MV-4-11 (cell line): Measurements from ENCODE around the gene MEX3B.

Source experiments
- DNase-seq: peaks from one replicate; lab custom pipeline; 2025; lab: John Stamatoyannopoulos, UW

MEX3B gene

DNA sequence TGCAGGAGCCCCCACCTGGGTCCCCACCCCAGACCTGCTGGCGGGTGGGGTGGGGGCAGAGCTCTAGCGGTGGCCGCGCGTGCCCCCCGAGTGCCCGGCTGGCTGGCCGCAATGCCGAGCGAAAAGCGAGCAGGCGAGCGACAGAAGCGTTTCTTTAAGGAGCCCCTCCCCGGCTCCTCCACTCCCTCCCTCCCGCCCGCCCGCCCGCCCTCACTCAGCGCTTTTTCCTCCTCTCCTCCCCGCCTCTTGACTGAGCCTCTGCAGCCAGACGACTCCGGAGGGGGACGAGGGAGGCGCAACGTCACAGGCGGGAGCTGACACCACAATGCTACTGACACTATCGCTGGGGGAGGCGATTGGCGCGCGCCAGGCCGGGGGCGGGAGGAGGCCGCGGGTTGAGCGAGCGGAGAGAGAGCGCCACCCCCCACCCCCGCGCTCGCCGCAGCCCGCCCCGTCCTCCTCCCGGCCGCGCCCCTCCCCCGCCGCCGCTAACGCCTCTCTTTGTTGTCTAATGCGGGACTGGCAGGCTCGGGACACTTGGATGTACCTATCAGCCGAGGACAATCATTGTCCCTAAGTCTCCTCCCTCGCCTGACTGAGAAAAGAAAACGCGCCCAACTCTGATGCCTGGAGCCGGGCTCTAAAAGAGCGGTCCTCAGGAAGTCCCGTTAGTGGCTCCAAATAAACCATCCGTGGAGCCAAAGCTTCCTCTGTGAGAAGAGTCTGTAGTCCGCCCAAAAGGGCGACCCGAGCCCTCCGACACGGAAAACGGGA is at the start of gene MEX3B:
TSS of gene MEX3B (minus strand) at position 127 of the 774 bp plus-strand sequence. CDS start 313 bp downstream, outside the sequence.
- peak; percentile 92 for DNase-seq

DNA sequence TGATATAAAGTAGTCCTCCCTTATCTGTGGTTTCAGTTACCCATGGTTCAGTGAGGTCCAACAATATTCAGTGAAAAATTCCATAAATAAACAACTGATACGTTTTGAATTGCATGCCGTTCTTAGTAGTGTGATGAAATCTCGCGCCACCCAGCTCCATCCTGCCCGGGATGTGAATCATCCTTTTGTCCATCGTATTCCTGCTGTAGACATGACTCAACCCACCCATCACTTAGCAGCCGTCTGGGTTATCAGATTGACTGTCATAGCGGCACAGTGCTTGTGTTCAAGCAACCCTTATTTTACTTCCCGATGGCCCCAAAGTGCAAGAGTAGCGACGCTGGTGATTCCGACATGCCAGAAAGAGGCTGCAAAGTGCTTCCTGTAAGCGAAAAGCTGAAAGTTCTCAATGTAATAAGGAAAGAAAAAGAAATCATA is 48.0 kb upstream of the MEX3B start:
- peak; percentile 45 for DNase-seq

DNA sequence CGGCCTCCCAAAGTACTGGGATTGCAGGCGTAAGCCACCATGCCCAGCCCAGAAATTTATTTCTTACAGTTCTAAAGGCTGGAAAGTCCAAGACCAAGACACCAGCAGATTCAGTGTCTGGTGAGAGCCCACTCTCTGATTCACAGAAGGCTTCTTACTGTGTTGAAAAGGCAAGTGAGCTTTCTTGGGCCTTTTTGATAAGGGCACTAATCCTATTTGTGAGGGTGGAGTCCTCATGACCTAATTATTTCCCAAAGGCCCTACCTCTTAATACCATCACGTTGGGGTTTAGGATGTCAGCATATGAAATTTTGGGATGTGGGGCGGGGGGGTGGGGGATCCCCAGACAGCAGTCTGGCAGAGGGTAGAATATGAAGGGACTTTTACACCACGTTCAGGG is 47.5 kb upstream of the MEX3B start:
- DNase-seq, result no peak

- no peak for DNase-seq
Measured at GRCh38 chr15:82091636-82092140, 45.9 kb upstream of the MEX3B start.

DNA sequence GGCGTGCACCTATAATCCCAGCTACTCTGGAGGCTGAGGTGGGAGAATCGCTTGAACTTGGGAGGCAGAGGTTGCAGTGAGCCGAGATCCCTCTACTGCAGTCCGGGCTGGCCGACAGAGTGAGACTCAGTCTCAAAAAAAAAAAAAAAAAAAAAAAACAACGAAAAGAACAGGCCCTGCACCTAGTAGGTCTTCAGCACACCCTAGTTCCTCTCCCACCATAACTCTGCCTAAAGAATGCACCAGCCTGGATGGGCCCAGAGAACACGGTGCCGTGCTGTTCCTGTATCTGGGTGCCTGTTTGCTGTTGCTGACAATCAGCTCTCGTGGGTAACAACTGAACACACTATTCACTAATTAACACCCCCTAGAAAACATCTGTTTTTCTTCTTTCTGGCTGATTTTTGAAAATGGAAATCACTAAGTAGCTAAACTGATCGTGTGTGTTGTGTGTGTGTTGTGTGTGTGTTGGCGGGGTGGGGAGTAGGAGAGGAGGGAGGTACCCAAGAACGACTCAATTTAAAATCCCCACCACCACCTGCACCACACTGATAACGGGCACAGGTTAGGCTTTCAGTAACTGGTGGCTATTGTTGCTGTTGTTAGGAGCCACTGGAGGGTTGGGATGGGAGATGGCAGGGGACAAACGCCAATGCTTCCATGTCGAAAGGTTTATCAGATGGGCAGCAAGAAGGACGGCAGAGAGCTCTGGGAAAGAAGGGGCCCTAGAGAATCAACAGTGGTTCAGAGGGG is 40.6 kb upstream of the MEX3B start:
- DNase-seq, result no peak

DNA sequence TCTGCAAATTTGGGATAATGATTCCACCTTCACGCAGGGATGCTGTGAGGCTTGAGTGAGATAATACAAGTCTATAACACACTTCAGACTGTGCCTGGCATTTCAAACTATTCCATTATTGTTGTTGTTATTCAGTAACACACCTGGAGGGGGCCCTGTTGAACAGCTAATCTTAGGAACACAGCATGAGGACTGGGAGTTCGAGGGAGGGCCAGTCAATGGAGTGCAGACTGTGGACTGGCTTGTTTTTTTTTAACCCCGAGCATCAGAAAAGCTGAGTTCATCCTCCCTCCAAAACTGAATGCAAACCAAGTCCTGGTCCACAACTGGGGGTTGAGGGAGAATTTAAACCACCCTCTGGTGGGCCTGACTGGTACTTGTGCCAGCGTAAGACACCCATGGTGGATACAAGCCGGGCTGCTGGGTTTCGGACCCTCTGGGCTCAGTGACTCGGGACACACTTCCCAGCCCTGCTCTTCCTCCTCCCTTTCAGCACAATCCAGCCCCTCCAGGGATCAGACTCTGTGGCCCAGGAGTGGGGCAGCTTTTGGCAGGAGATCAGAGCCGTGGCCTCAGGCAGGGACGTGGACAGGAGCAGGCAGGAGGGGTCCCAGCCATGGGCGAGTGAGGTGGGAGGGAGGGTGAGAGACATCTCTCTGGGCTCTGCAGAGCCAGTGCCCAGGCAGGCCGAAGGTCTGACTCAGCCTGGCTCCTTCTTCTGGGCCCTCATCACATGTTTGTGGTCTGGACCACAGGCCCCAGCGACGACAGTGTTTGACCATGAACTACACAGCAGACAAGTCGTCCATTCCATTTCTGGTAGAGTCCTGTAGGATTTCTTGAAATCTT is 36.3 kb upstream of the MEX3B start:
- DNase-seq, result peak; percentile 79

- DNase-seq, result no peak
Measured at GRCh38 chr15:82080774-82081173, 35.0 kb upstream of the MEX3B start.

DNA sequence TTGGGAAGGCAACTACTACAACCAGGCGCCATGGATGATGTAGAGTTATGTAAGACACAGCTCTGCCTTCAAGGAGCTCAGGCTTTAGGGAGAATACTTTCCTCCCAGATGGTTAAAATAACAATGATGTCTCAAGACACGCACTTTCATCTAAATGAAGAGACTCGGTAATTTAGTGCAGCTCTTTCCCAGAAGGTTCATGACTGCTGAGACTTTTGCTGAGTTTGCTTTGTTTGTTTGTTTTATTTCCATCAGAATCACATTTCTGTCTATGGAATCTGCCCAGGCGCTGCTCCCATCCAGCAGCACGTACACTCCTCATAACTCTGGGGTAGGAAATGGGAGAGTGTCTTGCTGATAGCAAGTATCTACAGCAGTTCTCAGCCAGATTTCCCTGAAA is 33.9 kb upstream of the MEX3B start:
- DNase-seq, result no peak

DNA sequence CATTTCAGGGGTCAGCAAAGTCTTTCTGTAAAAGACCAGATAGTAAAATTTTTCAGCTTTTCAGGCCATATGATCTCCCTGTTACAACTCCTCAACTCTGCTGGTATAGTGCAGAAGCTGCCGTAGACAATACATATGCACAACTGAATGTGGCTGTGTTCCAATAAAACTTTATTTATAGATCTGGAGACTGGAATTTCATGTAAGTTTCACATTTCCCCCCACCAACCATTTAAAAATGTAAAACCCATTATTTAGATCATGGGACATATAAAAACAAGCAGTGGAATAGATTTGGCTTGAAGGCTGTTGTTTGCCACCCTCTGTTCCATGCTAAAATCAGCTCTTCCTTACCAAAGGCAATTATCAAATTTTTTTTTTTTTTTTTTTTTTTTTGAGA is 28.8 kb upstream of the MEX3B start:
- no peak for DNase-seq

DNA sequence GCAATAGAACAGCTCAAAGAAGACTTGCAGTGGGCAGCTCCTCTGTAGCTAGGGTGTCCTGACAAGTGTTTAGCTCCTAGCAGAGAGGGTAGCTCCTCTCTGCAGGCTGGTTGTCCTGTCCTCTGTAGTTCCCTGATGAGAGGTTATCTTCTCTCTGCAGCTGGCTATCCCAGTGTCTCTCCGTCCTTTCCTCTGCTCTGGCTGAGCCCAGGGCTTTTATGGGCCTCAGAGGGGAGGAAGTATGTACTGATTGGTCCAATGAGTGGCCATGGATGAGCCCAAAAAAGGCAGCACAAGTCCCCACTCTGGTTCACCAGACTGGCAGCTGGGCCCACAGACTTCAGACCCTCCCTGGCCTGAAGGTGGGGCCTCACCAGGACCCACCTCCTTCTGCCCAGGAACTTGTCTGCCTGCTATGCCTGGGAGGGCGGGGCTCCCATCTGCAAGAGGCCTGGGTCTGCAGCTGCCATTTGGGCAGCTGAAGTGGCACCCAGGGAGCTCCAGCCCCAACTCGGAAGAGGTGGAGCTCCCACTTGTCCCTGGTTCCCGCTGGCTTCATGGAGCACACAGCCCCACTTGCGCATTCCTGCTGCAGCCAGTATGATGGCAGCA is 27.2 kb upstream of the MEX3B start:
- DNase-seq, result no peak

DNA sequence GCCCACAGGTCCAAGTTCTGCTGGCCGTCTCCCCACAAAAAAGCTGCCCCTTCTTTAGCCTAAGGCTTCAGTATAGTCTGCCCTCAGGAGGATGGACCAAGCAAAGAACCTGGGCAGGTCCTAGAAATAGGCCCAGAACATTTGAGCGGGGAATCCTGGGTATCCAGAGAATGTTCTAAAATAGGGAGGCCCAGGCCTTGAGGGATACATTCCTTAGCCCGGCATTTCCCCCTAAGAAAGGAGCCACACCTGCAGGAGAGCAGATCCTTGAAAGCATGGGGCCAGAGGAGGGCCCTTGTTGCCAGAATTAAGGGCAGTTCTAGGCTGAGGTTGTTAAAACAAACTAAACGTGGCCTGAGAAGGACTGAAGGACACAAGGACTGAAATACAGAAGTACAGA is 20.6 kb upstream of the MEX3B start:
- no peak for DNase-seq

GRCh38 chr15:82064824-82065223 is 19.0 kb upstream of the MEX3B start:
- no peak for DNase-seq

DNA sequence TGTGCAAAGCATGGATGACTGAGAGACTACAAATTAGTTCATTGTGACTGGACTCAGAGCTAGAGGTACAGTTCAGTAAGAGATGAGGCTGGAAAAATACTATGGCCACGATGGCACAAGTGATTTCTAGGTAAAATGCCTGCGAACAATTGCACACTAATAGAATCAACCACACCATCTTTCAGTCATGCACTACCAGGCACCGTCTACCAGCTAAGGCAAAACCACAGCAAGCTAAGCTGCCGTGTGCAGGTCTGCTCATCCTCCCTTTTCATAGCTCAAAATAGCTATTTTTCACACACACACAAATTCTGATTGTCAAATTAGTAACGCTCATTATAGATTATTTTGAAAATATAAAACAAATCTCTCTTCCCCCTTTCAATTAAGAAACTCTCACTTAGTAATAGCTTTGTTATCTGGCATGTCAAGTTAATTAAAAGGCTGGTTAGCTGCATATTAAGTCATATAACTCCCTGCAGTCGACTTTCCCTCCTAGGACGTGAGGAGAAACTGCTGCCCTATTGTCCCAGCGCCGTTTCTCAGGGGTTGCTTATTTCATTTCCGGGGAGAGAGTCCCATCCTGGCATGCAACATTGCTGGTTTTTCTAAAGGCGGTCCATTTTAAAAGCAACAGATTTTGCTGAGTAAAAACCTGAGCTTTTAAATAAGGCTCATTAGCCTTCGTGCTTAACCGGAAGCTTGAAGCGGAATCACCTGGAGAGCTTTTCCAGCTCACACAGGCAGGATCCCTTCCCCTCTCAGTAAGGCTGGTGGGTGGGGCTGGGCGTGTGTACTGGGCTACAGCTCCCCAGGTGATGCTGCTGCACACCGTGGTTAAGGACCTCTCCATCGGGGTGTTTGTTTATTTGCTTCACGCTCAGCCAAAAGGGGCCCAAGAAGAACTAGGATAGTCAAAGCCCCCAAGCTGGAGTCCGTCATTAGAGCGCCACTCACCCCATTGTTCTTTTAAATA is 16.9 kb upstream of the MEX3B start:
- no peak for DNase-seq

DNA sequence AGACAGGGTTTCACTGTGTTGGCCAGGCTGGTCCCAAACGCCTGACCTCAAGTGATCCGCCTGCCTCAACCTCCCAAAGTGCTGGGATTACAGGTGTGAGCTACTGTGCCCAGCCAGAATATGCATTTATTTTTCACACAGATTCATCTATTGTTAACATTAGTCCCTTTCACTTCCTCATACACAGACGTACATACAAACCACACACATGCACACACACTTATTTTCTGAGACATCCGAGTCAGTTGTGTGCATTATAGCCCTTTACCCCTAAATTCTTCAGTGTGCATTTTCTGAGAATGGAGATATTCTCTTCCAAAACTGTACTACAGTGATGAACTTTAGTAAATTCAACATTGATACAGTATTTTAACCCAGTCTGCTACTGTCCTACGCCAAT is 15.0 kb upstream of the MEX3B start:
- peak; percentile 15 for DNase-seq

- DNase-seq, result no peak
Measured at GRCh38 chr15:82058517-82059204, 12.8 kb upstream of the MEX3B start.

GRCh38 chr15:82058026-82058425 is 12.2 kb upstream of the MEX3B start:
- DNase-seq, result no peak

- DNase-seq, result no peak
Measured at GRCh38 chr15:82056958-82057823, 11.4 kb upstream of the MEX3B start.

DNA sequence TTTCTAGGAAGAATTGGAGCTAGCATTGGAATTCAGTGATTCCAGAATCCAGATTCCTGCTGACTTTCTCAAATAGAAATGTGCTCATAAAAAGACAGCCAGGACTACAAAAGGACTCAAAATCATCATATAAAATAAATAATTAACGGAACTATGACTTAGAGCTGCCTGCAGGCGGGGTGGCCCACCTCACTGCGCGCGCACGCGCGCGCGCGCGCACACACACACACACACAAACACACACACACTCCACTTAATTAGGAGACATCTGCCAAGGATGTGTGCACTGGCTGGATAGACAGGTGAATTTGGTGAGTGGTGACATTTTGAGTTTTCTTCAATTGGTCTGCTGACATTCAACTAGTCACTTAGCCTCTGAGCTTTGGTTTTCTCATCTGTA is 6.9 kb upstream of the MEX3B start:
- DNase-seq, result no peak

DNA sequence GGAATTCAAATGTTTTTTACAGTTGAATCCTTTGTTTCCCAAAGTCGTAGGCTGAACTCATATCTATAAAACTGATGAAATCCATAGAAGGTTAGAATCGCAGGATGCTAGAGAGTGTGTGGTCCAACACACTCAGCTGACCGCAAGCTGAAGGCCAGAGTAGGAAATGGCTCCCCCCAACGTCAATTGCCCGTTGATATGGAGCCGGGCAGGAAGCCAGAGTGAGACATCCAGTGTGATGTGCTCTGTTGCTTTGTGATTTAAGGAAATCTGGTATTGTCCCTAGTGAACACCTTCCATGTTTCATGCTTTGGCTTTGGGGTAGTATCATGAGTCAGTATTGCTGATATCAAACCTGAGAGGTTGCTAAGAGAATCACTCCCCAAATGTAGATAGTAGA is 5.8 kb upstream of the MEX3B start:
- DNase-seq, result no peak
